ENCODE data around the gene BAG3.

DNA sequence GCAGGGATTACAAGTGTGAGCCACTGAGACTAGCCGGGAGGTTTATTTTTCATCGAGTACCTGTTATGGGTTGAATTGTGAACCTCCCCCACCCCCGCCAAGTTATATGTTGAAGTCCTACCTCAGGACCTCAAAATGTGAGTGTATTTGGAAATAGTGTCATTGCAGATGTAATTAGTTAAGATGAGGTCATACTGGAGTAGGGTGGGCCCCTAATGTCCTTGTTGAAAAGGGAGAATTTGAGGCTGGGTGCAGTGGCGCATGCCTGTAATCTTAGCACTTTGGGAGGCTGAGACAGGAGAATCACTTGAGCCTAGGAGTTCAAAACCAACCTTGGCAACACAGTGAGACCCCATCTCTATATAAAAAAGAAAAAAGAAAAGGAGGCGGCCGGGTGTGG, 10.8 kb upstream of the BAG3 start:
- TF ChIP-seq, protein P1, sequence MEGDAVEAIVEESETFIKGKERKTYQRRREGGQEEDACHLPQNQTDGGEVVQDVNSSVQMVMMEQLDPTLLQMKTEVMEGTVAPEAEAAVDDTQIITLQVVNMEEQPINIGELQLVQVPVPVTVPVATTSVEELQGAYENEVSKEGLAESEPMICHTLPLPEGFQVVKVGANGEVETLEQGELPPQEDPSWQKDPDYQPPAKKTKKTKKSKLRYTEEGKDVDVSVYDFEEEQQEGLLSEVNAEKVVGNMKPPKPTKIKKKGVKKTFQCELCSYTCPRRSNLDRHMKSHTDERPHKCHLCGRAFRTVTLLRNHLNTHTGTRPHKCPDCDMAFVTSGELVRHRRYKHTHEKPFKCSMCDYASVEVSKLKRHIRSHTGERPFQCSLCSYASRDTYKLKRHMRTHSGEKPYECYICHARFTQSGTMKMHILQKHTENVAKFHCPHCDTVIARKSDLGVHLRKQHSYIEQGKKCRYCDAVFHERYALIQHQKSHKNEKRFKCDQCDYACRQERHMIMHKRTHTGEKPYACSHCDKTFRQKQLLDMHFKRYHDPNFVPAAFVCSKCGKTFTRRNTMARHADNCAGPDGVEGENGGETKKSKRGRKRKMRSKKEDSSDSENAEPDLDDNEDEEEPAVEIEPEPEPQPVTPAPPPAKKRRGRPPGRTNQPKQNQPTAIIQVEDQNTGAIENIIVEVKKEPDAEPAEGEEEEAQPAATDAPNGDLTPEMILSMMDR (IDR thresholded peaks at IDR 0.05), result no peak
- TF ChIP-seq POLR2AphosphoS5 (IDR thresholded peaks at IDR 0.05) (no peak), EP300 (IDR thresholded peaks at IDR 0.05) (no peak), POLR2A (IDR thresholded peaks at IDR 0.05) (no peak)
